NCI-H510A (cell line): ENCODE data around the gene TATDN2.
"Not testable (repeated sequence)": the region's sequence is repeated elsewhere in the genome, so short reads cannot be mapped to it uniquely, and the experiment has no call there.

Experiments
- DNase-seq: peaks from one replicate; lab custom pipeline; 2025; lab: John Stamatoyannopoulos, UW

TATDN2 gene

DNA sequence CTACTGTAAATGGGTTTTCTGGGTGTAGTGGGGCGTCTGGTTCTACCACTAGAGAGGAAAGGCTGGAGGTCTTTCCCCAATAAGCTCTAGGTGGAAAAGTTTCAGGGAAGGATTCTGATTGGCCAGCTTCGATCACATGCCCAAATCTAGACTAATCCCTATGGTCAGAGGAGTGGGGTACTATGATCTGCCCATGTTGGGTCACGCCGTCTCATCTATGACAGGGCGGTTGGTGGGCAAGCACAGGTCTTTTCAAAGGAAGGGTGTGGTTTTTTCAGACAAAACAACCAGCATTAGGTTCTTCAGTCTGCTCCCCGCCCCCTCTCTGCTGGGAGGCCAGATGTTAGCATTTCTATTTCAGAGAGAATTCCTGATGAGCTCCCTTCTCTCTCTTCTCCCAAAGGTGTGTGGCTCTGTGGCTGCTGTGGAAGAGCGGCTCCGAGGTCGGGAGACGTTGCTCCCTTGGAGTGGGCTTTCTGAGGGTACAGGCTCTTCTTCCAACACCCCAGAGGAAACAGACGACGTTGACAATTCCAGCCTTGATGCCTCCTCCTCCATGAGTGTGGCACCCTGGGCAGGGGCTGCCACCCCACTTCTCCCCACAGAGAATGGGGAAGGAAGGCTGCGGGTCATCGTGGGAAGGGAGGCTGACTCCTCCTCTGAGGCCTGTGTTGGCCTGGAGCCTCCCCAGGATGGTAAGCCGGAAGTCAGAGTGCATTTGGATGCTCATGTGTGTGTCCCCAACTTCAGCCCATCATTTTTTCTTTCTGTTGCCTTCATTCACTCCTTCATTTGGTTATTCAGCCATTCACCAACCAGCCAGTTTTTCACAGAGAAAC, 9.7 kb upstream of the TATDN2 start:
- no peak for DNase-seq

DNA sequence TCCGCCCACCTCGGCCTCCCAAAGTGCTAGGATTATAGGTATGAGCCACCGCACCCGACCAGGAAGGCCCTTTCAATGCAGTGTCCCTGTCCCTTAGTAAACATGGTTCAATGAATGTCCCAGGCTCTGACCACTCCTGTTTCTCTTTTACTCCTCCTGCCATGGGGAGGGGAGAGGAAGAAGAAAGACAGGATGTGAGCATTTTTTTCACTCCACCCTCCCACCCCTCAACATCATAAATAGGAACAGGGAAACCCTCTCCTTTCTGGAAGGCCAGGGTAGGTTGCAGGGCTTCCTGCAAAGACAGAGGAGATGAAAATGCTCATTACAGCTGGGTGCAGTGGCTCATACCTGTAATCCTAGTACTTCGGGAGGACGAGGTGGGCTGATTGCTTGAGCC, 7.5 kb upstream of the TATDN2 start:
- DNase-seq = no peak

DNA sequence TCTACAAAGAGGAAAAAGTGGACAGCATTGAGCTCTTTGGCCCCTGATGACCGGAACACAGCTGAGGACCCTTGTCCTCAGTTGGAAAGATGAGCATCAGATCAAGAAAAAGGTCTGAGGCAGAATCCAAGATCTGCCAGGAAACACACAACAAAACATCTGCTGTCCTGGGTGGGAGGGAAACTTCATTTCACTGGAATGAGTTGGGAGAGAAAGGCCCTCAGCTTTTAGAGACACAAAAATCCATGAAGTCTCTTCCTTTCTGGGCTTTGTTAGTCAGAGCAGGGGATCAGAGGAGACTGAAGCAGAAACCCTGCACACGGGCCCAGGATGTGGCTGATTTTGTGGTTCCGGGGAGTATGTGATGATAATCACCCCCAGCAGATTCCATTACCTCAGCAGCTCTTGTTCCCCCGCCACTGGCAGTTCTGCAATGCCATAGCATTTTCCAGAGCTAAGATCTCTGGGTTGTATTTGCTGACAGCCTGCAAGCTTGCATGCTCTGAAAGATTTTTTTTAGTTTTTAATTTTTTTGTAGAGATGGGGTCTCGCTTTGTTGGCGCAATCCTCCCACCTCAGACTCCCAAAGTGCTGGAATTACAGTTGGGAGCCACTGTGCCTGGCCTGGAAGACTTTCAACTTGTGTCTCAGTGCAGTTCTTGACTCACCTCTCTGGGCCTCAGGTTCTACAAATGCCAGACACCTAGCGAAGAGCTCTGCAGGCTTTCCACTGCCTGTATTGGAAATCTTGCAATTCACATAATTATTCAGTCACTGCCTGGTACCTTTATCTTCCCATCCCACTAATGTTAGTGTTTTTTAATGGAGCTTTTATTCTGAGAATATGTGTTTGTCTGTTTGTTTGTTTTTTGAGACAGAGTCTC, 5.8 kb upstream of the TATDN2 start:
- DNase-seq = no peak

DNA sequence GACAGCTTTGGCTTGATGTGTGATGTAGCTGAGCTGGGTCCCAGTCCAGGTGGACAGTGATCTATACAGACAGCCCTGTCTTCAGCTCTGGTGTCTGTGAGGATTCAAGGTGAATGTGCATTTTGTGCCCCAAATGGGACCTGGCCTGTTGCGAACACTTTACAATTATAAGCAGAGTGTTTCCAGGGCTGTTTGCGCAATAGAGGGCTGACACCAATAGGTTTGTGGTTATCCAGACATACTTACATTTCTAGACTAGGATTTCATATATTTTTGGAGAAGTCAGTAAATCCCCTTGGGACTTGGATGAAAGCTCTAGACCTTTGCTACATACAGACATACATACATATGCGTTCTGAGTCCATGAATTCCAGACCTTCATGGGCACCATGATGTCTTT, 4.2 kb upstream of the TATDN2 start:
- no peak for DNase-seq

DNA sequence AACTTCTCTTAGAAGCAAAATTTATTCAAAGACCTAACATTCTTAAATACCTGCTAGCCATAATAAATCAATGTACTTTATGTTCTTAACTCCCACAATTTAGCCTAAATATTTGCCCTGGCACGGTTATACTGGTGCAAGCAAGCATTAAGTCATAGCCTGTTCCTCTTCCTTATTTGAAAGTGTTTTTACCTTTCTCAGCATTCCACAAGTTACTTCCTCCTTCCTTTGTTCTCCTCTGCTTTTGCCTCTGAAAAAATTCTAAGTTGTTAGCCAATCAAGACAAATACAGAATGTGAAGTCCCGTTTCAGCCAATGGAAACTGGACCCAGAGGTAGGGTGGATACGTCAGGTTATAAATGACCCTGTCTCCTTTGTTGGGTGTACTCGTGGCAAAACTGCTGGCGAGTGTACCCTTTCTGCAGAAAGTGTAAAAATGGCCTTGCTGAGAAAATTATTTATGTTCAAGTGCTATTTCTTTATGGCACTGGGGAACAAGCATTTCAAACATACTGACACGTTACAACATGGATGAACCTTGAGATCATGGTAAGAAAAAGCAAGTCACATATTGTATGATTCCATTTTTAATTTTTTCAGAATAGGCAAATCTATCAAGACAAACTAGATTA, 3.1 kb upstream of the TATDN2 start:
- no peak for DNase-seq

DNA sequence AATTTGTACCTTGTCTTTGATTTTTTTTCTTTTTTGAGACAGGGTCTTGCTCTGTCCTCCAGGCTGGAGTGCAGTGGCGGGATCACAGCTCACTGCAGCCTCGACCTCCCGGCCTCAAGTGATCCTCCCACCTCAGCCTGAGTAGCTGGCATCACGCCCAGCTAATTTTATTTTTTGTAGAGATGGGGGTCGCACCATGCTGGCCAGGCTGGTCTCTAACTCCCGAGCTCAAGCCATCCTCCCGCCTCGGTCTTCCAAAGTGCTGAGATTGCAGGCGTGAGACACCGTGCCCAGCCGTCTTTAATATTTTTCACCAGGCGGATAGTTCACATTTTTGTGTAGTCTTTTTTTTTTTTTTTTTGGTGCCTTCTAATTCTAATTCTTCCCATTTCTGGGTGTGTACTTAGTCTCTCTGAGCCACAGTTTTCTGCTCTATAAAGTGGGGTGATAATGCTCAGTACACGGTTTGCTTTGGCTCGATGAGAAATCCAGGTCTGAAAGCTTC, 528 bp upstream of the TATDN2 start:
- no peak for DNase-seq

DNA sequence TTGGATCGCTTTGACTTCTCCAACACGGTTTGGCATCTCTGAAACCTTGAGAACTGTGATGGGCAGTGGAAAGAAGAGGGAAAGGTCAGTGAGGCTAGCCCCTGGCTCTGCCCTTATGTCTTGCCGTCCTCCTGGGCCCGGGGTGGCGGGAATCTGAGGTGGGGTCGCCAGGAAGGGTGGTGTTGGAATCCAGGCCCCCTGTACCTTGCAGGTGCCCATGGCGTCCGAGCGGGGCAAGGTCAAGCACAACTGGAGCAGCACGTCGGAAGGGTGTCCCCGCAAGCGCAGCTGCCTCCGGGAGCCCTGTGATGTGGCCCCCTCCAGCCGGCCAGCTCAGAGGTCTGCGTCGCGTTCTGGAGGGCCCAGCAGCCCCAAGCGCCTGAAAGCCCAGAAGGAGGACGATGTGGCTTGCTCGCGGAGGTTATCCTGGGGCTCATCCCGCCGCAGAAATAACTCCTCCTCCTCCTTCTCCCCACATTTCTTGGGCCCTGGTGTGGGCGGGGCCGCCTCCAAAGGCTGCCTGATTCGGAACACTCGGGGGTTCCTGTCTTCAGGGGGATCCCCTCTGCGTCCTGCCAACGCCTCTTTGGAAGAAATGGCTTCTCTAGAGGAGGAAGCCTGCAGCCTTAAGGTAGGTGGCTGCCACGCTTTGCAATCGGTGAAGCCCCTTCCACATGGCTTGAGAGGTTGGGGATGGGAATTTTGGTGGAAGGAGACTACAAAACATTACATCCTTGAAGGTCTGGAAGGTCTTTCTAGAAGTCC, 907 bp downstream of the TATDN2 start:
- DNase-seq = no peak

DNA sequence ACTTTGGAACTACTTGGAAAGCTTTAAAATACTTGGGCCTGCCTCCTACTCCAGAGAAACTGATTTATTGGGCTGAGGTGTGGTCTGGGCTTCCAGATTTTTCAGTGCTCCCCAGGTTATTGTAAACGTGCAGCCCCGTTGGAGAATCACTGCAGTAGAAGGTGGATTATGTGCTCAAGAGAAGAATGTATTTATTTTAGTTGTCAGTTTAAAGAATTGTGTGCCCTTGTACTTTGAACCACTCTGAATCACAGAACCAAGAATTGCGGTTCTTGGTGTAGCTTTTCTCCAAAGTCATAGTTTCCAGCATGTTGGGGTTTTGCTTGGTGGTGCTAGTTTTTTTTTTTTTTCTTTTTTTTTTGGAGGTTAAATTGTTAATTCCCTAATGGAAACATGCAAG, 1.6 kb downstream of the TATDN2 start:
- no peak for DNase-seq

DNA sequence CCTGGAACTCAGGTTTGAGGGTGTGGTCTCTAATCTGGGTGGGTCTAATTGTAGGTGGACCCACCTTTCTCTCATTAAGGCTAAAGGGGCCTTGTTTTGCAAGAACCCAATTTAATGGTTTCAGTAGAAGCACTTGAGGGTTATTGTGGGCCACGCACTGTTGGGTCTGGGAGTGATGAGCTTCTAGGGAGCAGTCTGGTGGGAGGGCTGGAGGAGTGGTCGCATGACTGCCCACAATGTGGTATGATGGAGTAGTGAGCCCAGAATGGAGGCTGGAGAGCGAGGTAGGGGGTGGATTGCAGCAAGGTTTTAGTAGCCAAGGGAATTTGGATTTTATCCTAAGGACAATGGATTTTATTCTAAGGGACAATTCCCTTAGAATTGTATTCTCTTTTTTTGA, 2.7 kb downstream of the TATDN2 start:
- DNase-seq = no peak

DNA sequence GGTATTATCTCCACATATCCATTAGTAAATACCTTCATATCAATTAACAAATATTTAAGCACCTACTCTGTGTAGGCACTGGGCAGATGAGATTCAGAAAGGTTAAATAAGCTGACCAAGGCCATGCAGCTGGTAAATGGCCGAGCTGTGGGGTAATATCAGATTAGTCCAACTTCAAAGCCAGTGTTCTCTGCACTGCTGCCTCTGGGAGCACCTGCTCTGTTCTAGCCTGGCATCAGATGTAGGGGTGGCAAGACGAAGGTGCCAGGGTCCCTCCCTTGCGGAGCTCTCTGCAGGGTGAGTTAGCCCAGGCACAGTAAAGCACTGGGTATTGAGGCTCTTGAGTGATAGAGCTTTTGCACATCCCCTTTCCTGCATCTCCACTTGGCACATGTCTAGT, 5.5 kb downstream of the TATDN2 start:
- DNase-seq = no peak

DNA sequence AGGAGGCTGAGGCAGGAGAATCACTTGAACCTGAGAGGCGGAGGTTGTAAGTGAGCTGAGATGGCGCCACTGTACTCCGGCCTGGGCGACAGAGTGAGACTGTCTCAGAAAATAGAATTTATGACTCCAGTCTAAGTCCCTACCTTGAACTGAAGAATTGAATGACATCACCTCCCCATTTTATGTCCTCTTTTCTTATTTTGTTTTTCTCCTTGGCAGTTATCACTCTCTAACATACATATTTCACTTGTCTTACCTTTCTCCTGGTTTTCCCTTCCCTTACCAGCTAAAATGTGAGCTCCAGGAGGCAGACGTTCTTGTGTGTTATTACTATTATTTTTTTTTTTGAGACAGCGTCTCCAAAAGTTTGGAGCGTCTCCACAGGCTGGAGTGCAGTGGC, 7.6 kb downstream of the TATDN2 start:
- DNase-seq = no peak

DNA sequence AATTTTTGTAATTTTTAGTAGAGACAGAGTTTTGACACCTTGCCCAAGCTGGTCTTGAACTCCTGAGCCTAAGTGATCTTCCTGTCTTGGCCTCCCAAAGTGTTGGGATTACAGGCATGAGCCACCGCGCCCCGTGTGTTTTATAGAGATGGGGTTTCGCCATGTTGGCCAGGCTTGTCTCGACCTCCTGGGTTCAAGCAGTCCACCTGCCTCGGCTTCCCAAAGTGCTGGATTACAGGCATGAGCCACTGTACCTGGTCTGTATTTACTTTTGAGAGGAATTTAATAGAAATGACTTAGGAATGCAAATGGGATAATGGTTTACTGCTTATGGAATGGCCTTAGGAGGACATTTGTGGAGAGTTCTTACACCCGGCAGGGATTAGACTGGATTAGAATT, 10.8 kb downstream of the TATDN2 start:
- no peak for DNase-seq

DNA sequence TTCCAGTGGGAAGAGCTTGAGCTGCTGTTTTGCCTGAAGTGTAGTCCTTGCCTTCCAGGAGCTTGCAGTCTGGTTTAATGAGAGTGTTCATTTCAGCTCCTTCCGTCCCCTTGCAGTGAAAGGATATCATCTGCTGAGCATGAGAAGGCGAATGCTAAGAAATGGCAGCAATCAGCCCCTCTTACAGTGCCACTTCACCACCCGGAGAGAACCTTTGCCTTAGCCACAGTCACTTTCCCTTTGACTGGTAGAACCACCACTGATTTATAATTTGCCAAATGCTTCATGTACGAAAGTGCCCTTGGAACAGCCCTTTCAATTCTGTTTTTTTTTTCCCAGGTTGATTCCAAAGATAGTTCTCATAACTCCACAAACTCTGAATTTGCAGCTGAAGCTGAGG, 11.5 kb downstream of the TATDN2 start:
- DNase-seq = no peak

DNA sequence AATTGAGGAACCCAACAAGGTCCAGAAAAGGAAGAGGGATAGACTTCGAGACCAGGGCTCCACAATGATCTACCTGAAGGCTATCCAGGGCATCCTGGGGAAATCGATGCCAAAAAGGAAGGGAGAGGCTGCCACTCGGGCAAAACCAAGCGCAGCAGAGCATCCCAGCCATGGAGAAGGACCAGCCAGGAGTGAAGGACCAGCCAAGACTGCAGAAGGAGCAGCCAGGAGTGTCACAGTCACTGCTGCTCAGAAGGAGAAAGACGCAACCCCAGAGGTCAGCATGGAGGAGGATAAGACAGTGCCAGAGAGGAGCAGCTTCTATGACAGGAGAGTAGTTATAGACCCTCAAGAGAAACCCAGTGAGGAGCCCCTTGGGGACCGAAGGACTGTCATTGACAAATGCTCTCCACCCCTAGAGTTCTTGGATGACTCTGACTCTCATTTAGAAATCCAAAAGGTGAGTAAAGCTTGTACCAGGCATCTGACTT, 12.0 kb downstream of the TATDN2 start:
- DNase-seq = no peak

DNA sequence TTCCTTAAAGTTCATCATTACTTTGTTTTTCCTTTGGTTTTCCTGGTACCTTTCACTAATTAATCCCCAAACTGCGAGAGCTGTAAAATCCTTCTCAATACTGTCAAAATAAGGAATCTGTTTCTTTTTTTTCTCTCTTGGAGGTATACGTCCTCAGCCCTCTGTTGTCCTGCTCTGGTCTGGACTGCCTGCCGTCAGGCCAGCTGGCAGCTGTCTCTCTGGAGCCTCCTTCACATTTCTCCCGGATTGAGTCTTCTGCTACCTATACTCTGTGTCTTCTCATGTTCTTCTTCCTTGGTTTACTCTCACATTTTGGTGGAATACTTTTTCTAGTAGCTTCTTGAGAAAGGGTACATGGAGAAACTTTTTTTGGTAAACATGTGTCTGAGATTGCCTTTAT, 13.8 kb downstream of the TATDN2 start:
- no peak for DNase-seq

DNA sequence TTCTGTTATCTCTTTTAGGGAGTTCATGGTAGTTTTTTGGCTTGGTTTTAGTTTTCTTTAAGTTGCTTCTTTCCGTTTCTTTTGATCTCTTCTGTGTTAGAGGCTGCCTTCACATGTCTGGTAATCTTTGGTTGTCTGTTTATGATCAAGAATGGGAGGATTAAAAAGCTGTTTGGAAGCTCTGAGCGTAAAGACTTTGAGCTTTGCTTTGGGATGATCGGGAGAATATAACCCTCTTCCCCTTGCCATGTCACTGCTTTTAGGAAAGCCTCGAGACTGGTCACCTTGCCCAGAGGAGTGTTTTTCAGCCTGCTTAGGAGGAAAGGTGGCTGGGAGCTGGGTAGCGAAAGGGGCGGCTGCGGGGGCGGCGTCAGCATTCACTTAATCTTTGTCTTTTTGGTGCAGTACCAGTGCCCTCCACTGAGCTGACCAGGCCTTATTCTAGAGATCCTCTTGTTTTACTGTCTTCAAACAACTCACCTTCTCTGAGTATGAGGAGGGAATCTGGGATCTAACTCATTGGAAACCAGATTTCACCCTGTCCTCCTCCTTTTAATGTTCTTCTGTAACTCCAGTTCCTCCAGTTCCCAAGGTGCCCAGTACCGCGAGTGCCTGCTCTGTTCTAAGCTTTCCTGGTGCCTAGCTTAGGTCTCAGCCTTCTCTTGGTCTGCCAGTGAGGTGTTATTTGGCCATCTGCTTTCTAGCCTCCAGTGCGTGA, 15.5 kb downstream of the TATDN2 start:
- DNase-seq = no peak

DNA sequence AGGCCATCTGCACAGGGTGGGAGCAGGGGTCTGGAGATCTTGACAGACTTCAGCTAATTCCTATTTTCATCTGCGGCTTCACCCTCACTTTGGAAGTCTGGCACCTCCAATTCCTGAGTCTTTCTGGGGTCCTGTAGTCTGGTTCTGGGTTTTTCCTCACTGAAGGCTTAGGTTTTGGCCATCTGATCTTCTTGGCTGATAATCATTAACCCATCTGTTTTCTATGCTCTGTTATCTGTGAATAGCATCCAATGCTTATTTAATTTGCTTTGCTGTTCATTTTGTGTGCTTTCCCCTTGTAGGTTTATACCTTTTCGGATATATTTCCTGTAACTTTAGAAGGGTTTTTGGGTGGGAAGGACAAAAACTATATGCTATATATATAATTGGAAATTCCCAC, 17.6 kb downstream of the TATDN2 start:
- DNase-seq = no peak

DNA sequence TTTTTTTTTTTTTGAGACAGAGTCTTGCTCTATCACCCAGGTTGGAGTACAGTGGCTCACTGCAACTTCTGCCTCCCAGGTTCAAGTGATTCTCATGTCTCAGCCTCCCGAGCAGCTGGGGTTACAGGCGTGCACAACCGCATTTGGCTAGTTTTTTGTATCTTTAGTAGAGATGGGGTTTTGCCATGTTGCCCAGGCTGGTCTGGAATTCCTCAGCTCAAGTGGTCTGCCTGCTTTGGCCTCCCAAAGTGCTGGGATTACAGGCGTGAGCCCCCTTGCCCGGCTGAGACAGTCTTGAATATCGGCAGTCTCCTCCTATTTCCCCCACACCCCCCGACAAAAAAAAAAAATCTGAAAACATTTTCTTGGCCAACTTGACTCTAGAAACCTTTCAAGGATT, 18.7 kb downstream of the TATDN2 start:
- DNase-seq = not testable (repeated sequence)

DNA sequence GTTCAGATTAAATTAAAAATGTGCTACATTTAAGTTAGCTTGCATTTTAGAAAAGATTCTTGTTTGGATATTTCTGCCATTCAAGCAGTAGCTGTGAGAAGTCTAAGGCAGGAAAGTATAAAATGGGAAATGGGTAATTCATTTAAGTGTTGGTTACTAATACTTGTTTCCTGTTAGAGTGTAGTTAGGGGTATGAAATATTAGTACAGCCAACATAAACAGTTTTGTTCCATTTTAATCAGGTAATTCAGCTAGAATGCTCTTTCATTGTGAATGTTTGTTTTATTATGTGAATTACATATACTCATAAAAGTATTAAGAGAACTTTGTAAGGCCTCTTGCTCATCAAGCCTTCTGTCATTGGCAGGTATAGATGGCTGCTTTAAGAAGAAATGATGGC, 19.9 kb downstream of the TATDN2 start:
- no peak for DNase-seq

DNA sequence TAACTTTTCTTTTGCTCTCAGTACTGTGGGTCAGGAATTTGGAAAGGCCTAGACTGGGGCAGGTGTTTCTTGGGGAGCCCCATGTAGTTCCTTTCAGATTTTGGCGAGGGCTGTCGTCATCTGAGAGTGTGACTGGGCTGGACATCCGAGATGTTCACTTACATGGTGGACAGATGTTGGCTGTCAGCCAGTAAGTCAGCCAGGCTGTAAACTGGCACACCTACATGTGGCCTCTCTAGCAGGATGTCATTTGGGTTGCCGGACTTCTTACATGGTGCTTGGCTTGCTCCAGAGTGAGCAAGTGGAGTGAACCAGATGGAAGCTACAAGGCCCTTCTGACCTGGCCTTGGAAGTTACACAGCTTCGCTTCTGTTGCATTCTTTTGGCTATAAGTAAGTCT, 20.7 kb downstream of the TATDN2 start:
- no peak for DNase-seq

DNA sequence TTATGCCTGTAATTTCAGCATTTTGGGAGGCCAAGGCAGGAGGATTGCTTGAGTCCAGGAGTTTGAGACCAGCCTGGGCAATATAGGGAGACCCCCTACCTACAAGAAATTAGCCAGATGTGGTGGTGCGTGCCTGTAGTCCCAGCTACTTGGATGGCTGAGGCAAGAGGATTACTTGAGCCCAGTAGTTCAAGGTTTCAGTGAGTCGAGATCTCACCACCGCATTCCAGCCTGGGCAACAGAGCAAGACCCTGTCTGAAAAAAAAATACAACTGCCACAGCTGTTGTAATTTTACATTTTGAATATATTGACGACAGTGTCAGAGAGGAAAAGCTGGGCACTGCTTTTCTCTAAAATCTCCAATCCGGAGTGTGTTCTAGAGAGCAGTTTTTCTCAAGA, 21.2 kb downstream of the TATDN2 start:
- no peak for DNase-seq
